ENCODE data around the gene SPATA3.

The SPATA3 gene

GRCh38 chr2:230953845-230954244 is 42.1 kb upstream of the SPATA3 start:
- Histone ChIP-seq H3K9me3 (replicated peaks in 1 of 11) (peaks cover 0 to 8% (median 0%) of the 10 kb centered on the region in 11 experiments; a peak in 2 of 22 replicates), H3K4me1 (peaks cover 16 to 41% (median 30%) of the 10 kb centered on the region in 10 experiments), H3K9ac (peak overlapping the region in 8 of 11 experiments; percentile 15 to 74 (median 48); a peak in 13 of 22 replicates), H3K27ac (peak overlapping the region in 9 of 11 experiments; percentile 17 to 85 (median 57); a peak in 17 of 22 replicates), H3K4me3 (peak overlapping the region in 6 of 10 experiments; percentile 5 to 47 (median 18); a peak in 2 of 20 replicates), H3K4me2 (peak overlapping the region; percentile 58 to 94 (median 85)), H3K27me3 (peaks cover 14 to 34% (median 27%) of the 10 kb centered on the region in 11 experiments), H4K20me1 (no peaks in the 10 kb centered on the region), H3K36me3 (no peaks in the 10 kb centered on the region)
- peak in 5 of 11 experiments; percentile 46 to 99 (median 89); a peak in 8 of 22 replicates for TF ChIP-seq Cebpa-rat (IDR thresholded peaks at IDR 0.05)

- Histone ChIP-seq H3K4me1 (peaks cover 21 to 41% (median 31%) of the 10 kb centered on the region in 10 experiments), H4K20me1 (no peaks in the 10 kb centered on the region), H3K27me3 (peaks cover 14 to 38% (median 27%) of the 10 kb centered on the region in 11 experiments), H3K4me2 (peak overlapping the region in 9 of 11 experiments; percentile 13 to 89 (median 83); a peak in 14 of 22 replicates), H3K9ac (no peak overlapping the region; a peak in 1 of 22 replicates), H3K36me3 (no peaks in the 10 kb centered on the region), H3K27ac (peak overlapping the region in 6 of 11 experiments; percentile 45 to 85 (median 70); a peak in 9 of 22 replicates), H3K9me3 (replicated peaks in 1 of 11) (peaks cover 0 to 8% (median 0%) of the 10 kb centered on the region in 11 experiments; a peak in 2 of 22 replicates), H3K4me3 (no peak overlapping the region)
- no peak for TF ChIP-seq Cebpa-rat (IDR thresholded peaks at IDR 0.05)
These were observed 41.2 kb upstream of the SPATA3 start for GRCh38 chr2:230954746-230955145.

DNA sequence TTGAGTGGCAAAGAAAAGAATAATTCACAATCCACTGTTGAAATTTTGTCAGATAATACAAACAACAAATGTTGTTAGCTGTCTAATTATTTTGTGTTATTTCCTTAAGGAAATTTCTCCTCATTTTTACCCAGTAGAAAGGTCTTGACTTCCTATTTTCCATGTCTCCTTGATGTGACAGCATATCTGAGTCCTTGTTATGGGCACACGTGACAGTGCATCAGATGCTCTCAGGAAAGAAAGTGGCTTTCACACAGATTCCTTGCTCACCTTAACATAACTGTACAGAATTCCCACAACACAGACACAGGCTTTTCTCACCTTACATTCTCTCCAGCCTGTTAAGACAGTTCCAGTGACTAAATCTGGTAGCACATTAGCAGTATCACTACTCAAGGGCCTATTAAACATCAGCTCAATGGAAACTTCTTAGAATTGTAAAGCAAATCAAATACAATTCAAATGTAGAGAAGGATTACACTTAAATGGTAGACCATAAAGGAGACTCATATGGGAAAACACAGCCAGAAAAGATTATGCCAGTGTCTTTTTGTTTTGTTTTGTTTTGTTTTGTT is 40.7 kb upstream of the SPATA3 start:
- no peak overlapping the region for H3K4me3 ChIP-seq
- peaks cover 21 to 41% (median 31%) of the 10 kb centered on the region in 10 experiments for H3K4me1 ChIP-seq
- H3K4me2 ChIP-seq, result peak overlapping the region in 4 of 11 experiments; percentile 13 to 85 (median 64); a peak in 5 of 22 replicates
- TF ChIP-seq Cebpa-rat (IDR thresholded peaks at IDR 0.05), result no peak
- peaks cover 14 to 38% (median 27%) of the 10 kb centered on the region in 11 experiments for H3K27me3 ChIP-seq
- H4K20me1 ChIP-seq, result no peaks in the 10 kb centered on the region
- no peak overlapping the region for H3K9ac ChIP-seq
- H3K27ac ChIP-seq, result peak overlapping the region in 2 of 11 experiments; percentile 52 to 85; a peak in 3 of 22 replicates
- peaks cover 0 to 8% (median 0%) of the 10 kb centered on the region in 11 experiments; a peak in 2 of 22 replicates for H3K9me3 ChIP-seq (replicated peaks in 1 of 11)
- H3K36me3 ChIP-seq, result no peaks in the 10 kb centered on the region

GRCh38 chr2:230956827-230957755 is 38.8 kb upstream of the SPATA3 start:
- Histone ChIP-seq H3K4me3 (no peak overlapping the region), H3K27ac (no peak overlapping the region), H3K27me3 (peaks cover 14 to 38% (median 27%) of the 10 kb centered on the region in 11 experiments), H3K36me3 (no peaks in the 10 kb centered on the region), H3K9ac (no peak overlapping the region), H3K4me2 (no peak overlapping the region), H3K9me3 (replicated peaks in 1 of 11) (peaks cover 0 to 18% (median 0%) of the 10 kb centered on the region in 11 experiments; a peak in 6 of 22 replicates), H4K20me1 (no peaks in the 10 kb centered on the region), H3K4me1 (peaks cover 21 to 34% (median 30%) of the 10 kb centered on the region in 10 experiments)
- TF ChIP-seq Cebpa-rat (IDR thresholded peaks at IDR 0.05), result no peak

GRCh38 chr2:230957756-230958391 is 38.0 kb upstream of the SPATA3 start:
- Histone ChIP-seq H4K20me1 (no peaks in the 10 kb centered on the region), H3K27ac (no peak overlapping the region), H3K9ac (no peak overlapping the region), H3K9me3 (replicated peaks in 1 of 11) (peaks cover 0 to 18% (median 2%) of the 10 kb centered on the region in 11 experiments; a peak in 9 of 22 replicates), H3K4me1 (peaks cover 20 to 27% (median 23%) of the 10 kb centered on the region in 10 experiments), H3K4me2 (no peak overlapping the region), H3K4me3 (no peak overlapping the region), H3K27me3 (peaks cover 14 to 38% (median 27%) of the 10 kb centered on the region in 11 experiments), H3K36me3 (no peaks in the 10 kb centered on the region)
- TF ChIP-seq Cebpa-rat (IDR thresholded peaks at IDR 0.05), result no peak

GRCh38 chr2:230958820-230959756 is 36.8 kb upstream of the SPATA3 start:
- TF ChIP-seq Cebpa-rat (IDR thresholded peaks at IDR 0.05), result no peak
- Histone ChIP-seq H3K4me1 (peaks cover 8 to 15% (median 12%) of the 10 kb centered on the region in 10 experiments), H3K9me3 (replicated peaks in 1 of 11) (peaks cover 3 to 29% (median 11%) of the 10 kb centered on the region in 11 experiments; a peak in 18 of 22 replicates), H3K27ac (no peak overlapping the region), H3K4me3 (no peak overlapping the region), H3K36me3 (no peaks in the 10 kb centered on the region), H4K20me1 (no peaks in the 10 kb centered on the region), H3K27me3 (peaks cover 14 to 38% (median 27%) of the 10 kb centered on the region in 11 experiments), H3K4me2 (peak overlapping the region in 6 of 11 experiments; percentile 2 to 52 (median 36); a peak in 9 of 22 replicates), H3K9ac (no peak overlapping the region)

DNA sequence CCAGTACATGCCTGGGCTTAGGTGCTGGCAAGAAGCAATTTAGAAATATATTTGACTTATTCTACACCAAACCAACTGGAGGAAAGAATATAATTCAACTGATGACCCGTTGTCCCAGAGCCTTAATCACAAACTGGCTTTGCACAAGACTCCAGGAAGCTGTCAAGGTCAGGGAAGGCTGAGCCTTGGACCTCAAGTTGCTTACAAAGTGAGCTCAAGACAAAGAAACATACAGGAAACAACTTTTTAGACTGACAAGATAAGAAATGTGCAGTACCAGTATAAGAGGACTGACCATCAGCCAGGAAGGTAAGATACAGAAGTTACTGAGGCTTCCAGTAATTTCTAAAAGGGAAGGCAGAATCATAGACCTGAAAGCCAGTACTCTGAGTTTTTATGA is 35.9 kb upstream of the SPATA3 start:
- Histone ChIP-seq H3K27ac (no peak overlapping the region), H3K9me3 (replicated peaks in 1 of 11) (peaks cover 8 to 35% (median 16%) of the 10 kb centered on the region in 11 experiments; a peak in 18 of 22 replicates), H3K4me2 (no peak overlapping the region), H3K4me3 (no peak overlapping the region), H3K4me1 (peaks cover 0 to 10% (median 5%) of the 10 kb centered on the region in 10 experiments; a peak in 10 of 20 replicates), H3K36me3 (no peaks in the 10 kb centered on the region), H3K9ac (no peak overlapping the region), H4K20me1 (no peaks in the 10 kb centered on the region), H3K27me3 (peaks cover 14 to 38% (median 27%) of the 10 kb centered on the region in 11 experiments)
- TF ChIP-seq Cebpa-rat (IDR thresholded peaks at IDR 0.05), result no peak

Data from BLaER1 treated with 17β-estradiol and CSF1 and Interleukin-3, amounts not matched to agents 10 nM and 100 nM (cell line).